GM13977 (cell line): ENCODE measurements around the gene SNAP47.

ENCODE experiments used
- DNase-seq: peaks from one replicate; pipeline ENCODE4 v3.0.0; 2012; ENCODE audit warnings: low spot score
- CTCF ChIP-seq: IDR thresholded peaks from 2 replicates; pipeline ENCODE4 v1.5.1; 2012; ENCODE audit warnings: mild to moderate bottlenecking, control low read depth; ENCODE audit not compliant: insufficient read depth; ENCODE audit errors: extremely low read depth, missing control alignments
- in situ Hi-C: fragments of 300-500 bp; cut with MboI; formaldehyde crosslinking; loops from one replicate; pipeline ENCODE4 v1.12.0; 2022; ENCODE audit warnings: low sequenced_read_pairs, low pct_unique_long_range_greater_than_20kb, mixed read lengths, inconsistent platforms; ENCODE audit not compliant: unreplicated experiment

Gene SNAP47

DNA sequence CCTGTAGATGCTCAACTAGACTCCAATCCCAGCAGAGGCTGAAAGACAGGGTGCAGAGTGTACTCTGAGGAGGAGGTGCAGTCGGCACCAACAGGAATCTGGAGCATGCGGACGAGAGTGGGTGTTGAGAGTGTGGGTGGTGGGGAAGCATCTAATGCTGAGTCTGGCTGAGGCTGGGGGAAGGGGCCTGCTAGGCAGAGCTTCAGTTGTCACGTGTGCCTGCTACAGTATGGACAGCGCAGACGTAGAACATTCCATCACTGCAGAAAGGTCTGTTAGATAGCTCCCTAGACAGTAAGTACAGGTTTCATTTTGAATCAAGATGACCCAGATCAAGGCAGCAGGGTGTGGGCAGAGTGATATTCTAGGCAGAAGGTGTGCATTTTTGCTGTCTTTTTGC lies 23.1 kb downstream of the SNAP47 start:
- in situ Hi-C loops = no loop called here
- peak; percentile 72 for DNase-seq
- TF ChIP-seq CTCF = no peak

- in situ Hi-C loops = no loop called here
- no peak for DNase-seq
Observed at GRCh38 chr1:227759341-227760300, 24.4 kb downstream of the SNAP47 start.

GRCh38 chr1:227760377-227760776 lies 25.1 kb downstream of the SNAP47 start:
- DNase-seq = no peak
- in situ Hi-C loops = no loop called here
- TF ChIP-seq CTCF = no peak

More at GRCh38 chr1:227759341-227760300, 24.4 kb downstream of the SNAP47 start:
- TF ChIP-seq CTCF = no peak

DNA sequence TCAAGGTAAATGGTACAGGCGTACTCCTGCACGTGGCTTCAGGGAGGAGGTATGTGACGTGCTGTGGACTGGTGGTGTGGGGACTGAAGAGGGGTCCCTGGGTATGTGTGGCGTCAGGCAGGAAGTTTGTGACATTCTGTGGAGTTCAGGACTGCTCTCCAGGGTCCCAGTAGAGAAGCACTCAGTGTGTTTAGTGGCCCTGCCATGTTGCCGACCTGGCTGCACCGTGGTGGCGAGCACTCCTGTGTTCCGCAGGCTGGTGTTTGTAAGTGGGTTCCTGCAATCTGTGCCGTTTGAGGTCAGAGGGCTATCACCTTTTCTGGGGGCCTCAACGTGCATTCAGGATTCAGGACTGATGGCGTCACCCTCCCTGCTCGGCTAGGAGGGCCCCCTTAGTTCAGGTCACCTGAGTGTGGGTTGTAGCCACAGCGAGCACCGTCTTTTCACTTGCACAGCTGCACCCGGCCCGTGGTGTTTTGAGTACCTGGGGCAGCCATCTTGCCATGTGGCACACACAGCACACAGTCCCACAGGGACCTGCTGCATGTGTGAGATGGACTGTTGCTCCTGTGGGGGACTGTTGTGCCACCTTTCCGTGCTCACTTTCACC lies 26.5 kb downstream of the SNAP47 start:
- TF ChIP-seq CTCF = no peak
- DNase-seq = no peak
- in situ Hi-C loops = no loop called here

GRCh38 chr1:227762231-227762911 lies 27.1 kb downstream of the SNAP47 start:
- peak; percentile 90 for TF ChIP-seq CTCF
- in situ Hi-C loops = no loop called here

GRCh38 chr1:227763246-227764018 lies 28.2 kb downstream of the SNAP47 start:
- in situ Hi-C loops = no loop called here
- DNase-seq = no peak
- no peak for TF ChIP-seq CTCF

More at GRCh38 chr1:227762231-227762911, 27.1 kb downstream of the SNAP47 start:
- DNase-seq = peak; percentile 90
